Measurements from ENCODE around the gene KCNK1.

DNA sequence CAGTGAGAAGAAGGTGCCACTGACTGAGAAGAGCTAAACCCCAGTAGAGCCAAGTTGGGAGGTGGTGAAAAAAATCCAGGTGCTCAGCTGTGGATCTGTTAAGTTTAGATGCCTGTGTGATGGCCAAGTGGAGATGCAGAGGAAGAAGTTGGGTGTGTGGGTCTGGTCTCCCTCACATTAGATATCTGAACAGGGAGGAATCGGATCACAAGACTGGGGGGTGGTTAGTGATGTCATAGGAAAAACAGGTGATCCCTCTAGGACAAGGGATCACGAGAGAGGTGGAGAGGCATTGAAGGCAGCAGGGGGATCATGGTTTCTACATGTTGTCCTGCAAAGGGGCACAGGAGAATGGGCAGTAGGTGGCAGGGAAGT, 22.6 kb downstream of the KCNK1 start:
- TF ChIP-seq POLR2A (IDR thresholded peaks at IDR 0.05; ENCODE audit: low read length) (no peak), GATA1 (IDR thresholded peaks at IDR 0.05; ENCODE audit: low read depth, low read length) (no peak)
